ENCODE results near the gene NUDT7. TPM values are rescaled to one million over a fixed set of nuclear protein-coding genes. Genes with fewer than 3 reads are reported as not detected.

Gene NUDT7
- total RNA-seq, 1 donor from 2014 or later = 11.6 TPM

DNA sequence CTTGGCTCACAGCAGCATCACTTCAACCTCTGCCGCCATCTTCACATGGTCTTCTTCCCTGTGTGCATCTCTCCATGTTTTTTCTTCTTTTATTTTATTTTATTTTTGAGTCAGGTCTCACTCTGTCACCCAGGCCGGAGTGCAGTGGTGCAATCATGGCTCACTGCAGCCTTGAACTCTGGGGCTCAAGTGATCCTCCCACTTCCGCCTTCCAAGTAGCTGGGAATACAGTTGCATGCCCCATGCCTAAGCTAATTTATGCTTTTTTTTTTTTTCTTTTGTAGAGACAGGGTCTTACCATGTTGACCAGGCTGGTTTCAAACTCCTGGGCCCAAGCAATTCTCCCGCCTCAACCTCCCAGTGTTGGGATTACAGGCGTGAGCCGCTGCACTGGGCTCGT is 1.9 kb downstream of the NUDT7 start:
- DNase-seq (ENCODE audit: low spot score) = no peak

GRCh38 chr16:77729951-77730350 is 7.6 kb downstream of the NUDT7 start:
- DNase-seq (ENCODE audit: low spot score) = no peak

DNA sequence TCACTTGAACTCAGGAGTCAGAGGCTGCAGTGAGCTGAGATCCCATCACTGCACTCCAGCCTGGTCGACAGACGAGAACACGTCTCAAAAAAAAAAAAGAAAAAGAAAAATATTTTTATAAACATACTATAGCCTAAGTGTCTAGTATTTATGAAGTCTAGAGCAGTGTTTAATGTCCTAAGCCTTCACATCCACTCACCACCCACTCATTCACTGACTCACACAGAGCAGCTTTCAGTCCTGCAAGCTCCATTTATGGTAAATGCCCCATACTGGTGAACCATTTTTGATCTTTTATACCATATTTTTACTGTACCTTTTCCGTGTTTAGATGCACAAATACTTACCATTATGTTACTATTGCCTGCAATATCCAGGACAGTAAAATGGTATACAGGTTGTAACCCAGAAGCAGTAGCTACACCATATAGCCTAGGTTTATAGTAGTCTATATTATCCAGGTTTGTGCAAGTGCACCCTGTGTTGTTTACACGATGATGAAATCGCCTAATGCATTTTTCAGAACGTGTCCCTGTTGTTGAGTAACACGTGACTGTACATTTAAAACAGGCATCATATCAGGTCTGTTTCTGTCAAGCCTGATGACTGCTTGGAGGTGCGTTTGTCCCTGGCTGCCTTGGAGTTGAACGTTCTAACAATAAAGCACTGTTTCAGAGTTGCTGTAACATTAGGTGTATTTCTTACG is 10.1 kb downstream of the NUDT7 start:
- DNase-seq (ENCODE audit: low spot score) = no peak

DNA sequence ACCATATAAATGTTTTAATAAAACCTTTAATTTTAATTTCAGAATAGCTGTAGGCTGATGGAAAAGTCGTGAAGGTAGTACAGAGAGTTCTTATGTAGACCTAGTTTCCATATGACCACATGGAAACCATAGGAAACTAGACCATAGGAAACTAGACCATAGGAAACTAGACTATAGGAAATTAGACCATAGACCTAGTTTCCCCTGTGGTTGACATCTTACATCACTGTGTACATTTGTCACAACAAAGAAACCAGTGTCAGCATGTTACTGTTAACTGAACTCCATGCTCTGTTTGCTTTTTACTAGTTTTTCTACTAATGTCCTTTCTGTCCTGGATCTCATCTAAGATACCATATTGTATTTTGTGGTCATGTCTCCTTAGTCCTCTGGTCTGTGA is 14.6 kb downstream of the NUDT7 start:
- no peak for DNase-seq (ENCODE audit: low spot score)

- DNase-seq (ENCODE audit: low spot score) = no peak
These were observed 16.6 kb downstream of the NUDT7 start for GRCh38 chr16:77738706-77739558.

GRCh38 chr16:77739559-77739892 is 17.2 kb downstream of the NUDT7 start:
- no peak for DNase-seq (ENCODE audit: low spot score)

DNA sequence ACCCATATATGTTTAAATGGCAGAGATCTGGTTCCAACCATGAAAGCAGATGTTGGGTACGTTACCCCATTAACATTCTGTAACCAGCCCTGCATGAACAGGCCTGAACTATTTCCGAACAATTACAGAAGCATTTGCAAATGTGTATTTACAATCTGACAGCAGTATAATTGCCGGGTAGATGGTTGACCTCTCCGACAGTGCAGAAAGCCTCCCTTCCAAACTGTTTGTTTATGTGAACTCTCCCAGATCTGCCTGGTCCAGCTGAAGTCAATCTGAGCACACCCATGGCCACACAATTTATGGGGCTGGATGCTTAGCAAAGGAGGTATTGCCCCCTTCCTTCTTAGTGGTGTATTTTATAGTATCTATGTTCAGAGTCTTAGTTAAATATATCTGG is 21.8 kb downstream of the NUDT7 start:
- DNase-seq (ENCODE audit: low spot score) = no peak

- DNase-seq (ENCODE audit: low spot score) = no peak
These were observed 23.7 kb downstream of the NUDT7 start for GRCh38 chr16:77745972-77746371.

DNA sequence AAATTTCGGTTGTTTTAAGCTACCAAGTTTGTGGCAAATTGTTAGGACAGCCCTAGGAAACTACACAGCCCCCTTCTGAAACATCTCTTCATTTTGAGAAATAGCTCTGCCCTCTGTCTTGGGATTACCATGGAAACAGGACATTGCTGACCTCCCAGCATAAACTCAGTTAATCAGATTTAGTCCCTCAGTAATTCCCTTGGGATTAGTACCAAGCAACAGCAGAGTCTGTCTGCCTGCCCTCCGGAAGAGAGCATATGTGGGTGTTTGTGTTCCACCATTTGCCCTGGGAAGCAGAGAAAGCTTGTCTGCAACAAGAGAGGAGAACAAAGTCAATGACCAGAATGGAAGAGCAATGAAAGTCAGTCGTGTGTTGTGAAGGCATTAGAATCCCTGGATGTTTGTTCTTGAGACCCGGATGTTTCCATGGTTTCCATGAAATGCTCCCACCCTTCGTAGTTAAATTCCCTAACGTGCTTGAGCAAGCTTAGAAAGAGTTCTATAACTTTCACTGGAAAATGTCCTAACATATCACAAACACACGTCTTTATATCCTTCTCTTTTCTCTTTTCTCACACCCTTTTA is 26.2 kb downstream of the NUDT7 start:
- no peak for DNase-seq (ENCODE audit: low spot score)

- DNase-seq (ENCODE audit: low spot score) = no peak
These were observed 27.1 kb downstream of the NUDT7 start for GRCh38 chr16:77749415-77749814.

DNA sequence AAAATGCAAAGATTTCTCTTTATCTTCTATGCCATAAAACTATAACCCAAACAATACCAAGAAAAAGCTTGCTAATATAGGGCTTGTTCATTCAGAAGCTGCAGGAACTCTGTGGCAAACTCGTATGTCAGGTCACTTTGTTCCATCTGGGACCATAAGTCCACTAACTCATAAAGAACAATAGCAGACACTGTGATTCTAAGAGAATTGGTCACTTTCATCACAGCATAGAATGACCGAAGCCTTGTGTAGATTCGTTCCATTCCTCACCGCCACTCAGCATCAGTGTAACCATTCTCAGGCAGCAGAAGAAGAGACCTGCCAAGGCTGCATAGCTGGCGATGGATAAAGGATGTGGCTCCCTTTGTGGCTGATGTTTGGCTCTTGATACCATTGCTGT is 35.7 kb downstream of the NUDT7 start:
- no peak for DNase-seq (ENCODE audit: low spot score)

DNA sequence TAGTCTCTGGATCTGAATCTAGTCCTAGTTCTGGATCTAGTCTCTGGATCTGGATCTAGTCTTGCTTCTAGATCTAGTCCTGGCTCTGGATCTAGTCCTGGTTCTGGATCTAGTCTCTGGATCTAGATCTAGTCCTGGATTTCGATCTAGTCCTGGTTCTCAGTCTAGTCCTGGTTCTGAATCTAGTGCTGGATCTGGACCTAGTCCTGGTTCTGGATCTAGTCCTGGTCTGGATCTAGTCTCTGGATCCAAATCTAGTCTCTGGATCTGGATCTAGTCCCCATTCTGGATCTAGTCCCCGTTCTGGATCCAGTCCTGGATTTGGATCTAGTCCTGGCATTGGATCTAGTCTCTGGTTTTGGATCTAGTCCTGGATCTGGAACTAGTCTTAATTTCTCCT is 36.2 kb downstream of the NUDT7 start:
- no peak for DNase-seq (ENCODE audit: low spot score)

DNA sequence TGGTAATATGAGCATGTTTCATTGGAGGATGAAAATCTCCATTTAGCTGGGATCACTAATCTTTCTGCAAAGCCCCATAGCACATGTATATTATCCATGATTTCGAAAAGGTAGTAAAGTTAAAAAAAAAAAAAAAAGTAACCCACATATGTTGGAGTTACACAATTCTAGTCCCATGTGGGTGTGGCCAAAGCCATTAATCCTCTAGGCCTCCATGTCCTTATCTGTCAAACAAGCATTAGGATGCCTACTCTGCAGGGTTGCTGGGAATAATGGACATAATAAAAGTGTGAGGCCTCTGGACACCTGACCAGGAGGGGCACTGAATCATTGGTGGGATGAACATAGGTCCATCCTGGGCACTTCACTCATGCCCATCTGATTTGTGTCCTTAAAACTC is 36.9 kb downstream of the NUDT7 start:
- DNase-seq (ENCODE audit: low spot score) = no peak

GRCh38 chr16:77759821-77760220 is 37.5 kb downstream of the NUDT7 start:
- DNase-seq (ENCODE audit: low spot score) = no peak

DNA sequence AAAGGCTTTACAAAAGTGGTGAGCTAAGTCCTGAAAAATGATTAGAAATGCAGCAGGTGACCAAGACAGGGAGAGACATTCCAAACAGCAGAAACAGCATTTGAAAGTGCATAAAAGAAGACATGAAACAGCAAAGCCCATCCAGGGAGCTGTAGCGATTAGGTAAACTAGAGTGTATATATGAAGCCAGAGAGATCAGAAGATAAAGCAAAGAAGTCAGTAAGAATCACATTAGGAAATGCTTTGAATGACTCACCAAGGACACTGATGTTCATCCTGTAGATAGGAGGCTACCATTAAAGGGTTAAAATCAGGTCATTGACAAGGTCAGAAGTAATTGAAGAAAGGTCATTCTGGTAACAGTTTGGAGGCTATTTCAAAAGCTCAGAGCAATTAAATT is 38.5 kb downstream of the NUDT7 start:
- DNase-seq (ENCODE audit: low spot score) = no peak

GRCh38 chr16:77761204-77761603 is 38.9 kb downstream of the NUDT7 start:
- no peak for DNase-seq (ENCODE audit: low spot score)

- DNase-seq (ENCODE audit: low spot score) = no peak
These were observed 39.9 kb downstream of the NUDT7 start for GRCh38 chr16:77762262-77762661.

GRCh38 chr16:77763994-77764393 is 41.7 kb downstream of the NUDT7 start:
- no peak for DNase-seq (ENCODE audit: low spot score)

DNA sequence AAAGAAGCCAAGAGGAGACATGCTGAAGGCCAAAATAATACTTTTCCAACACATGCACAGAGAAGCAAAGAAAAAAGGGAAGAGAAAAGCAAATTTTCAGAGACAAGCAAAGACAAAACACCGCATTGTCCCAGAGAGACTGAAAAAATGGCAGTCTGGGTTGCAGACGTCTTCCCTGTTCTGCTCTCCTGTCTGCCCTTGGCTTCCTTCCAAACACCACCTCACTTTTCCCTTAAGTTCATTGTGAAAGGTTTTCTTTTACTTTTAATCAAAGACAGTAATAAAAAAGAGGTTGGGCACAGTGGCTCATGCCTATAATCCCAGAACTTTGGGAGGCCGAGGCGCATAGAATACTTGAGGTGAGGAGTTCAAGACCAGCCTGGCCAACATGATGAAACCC is 44.9 kb downstream of the NUDT7 start:
- DNase-seq (ENCODE audit: low spot score) = no peak

- DNase-seq (ENCODE audit: low spot score) = no peak
These were observed 45.5 kb downstream of the NUDT7 start for GRCh38 chr16:77767826-77768225.

- no peak for DNase-seq (ENCODE audit: low spot score)
These were observed 53.9 kb downstream of the NUDT7 start for GRCh38 chr16:77775911-77776909.

GRCh38 chr16:77777745-77778144 is 55.4 kb downstream of the NUDT7 start:
- DNase-seq (ENCODE audit: low spot score) = no peak

Data from mucosa of gallbladder (tissue), 1 donor.